GM23338 (cell line): Measurements from ENCODE around the gene KBTBD4. TPM values are rescaled to one million over a fixed set of nuclear protein-coding genes. Genes with fewer than 3 reads are reported as not detected.

ENCODE experiments used
- ATAC-seq: fragments of 200-7000 bp; cut with Tn5 transposase; 3 replicates; pipeline ENCODE4 v1.9.1; 2020
- DNase-seq: peaks from one replicate; pipeline ENCODE4 v3.0.0-alpha.2; 2015; ENCODE audit warnings: low spot score
- H2AFZ ChIP-seq: fragments of 200-600 bp; sonication (generic); 2 replicates; pipeline ENCODE4 v1.8.0; 2016; ENCODE audit warnings: antibody characterized with exemption, mild to moderate bottlenecking, moderate library complexity
- H3F3A ChIP-seq: fragments of 200-600 bp; sonication (generic); replicated peaks from 2 replicates; pipeline ENCODE4 v1.8.0; 2017; ENCODE audit warnings: antibody characterized with exemption, mixed run types, low read depth
- H3K27ac ChIP-seq: fragments of 200-600 bp; sonication (generic); 2 replicates; pipeline ENCODE4 v1.6.1; 2016; ENCODE audit warnings: low read depth
- H3K27me3 ChIP-seq: fragments of 200-600 bp; sonication (generic); 2 replicates; pipeline ENCODE4 v1.8.0; 2016; ENCODE audit warnings: mild to moderate bottlenecking, mixed run types, moderate library complexity; ENCODE audit not compliant: insufficient read depth
- H3K36me3 ChIP-seq: fragments of 200-600 bp; sonication (generic); 2 replicates; pipeline ENCODE4 v1.8.0; 2016; ENCODE audit warnings: mild to moderate bottlenecking; ENCODE audit not compliant: insufficient read depth
- H3K4me1 ChIP-seq: fragments of 200-600 bp; sonication (generic); 2 replicates; pipeline ENCODE4 v1.8.0; 2016; ENCODE audit warnings: mild to moderate bottlenecking, moderate library complexity; ENCODE audit not compliant: insufficient read depth
- H3K4me2 ChIP-seq: fragments of 200-600 bp; sonication (generic); 2 replicates; pipeline ENCODE4 v1.7.1; 2017; ENCODE audit warnings: mixed run types
- H3K4me3 ChIP-seq: fragments of 200-600 bp; sonication (generic); 2 replicates; pipeline ENCODE4 v1.6.1; 2016; ENCODE audit warnings: mixed run types
- H3K79me2 ChIP-seq: fragments of 200-600 bp; sonication (generic); replicated peaks from 2 replicates; pipeline ENCODE4 v1.8.0; 2017; ENCODE audit warnings: mild to moderate bottlenecking; ENCODE audit not compliant: insufficient read depth
- H3K9me2 ChIP-seq: fragments of 200-600 bp; sonication (generic); 2 replicates; pipeline ENCODE4 v1.8.0; 2017; ENCODE audit not compliant: insufficient read depth
- H4K20me1 ChIP-seq: fragments of 200-600 bp; sonication (generic); replicated peaks from 2 replicates; pipeline ENCODE4 v1.8.0; 2017; ENCODE audit warnings: mild to moderate bottlenecking; ENCODE audit not compliant: insufficient read depth
- H3K27ac Mint-ChIP-seq: 2 replicates; pipeline ENCODE4 v1.8.0; 2020; ENCODE audit warnings: inconsistent platforms, mild to moderate bottlenecking, moderate library complexity, mixed read lengths
- H3K27me3 Mint-ChIP-seq: 3 replicates; pipeline ENCODE4 v1.8.0; 2022; ENCODE audit warnings: low read depth, mild to moderate bottlenecking, moderate library complexity, mixed read lengths, inconsistent platforms; ENCODE audit not compliant: insufficient read depth, poor library complexity
- H3K36me3 Mint-ChIP-seq: 3 replicates; pipeline ENCODE4 v1.8.0; 2021; ENCODE audit warnings: low read depth, mild to moderate bottlenecking, inconsistent platforms, moderate library complexity, mixed read lengths
- H3K4me1 Mint-ChIP-seq: 3 replicates; pipeline ENCODE4 v1.8.0; 2020; ENCODE audit warnings: mild to moderate bottlenecking, inconsistent platforms, mixed read lengths
- H3K4me3 Mint-ChIP-seq: 3 replicates; pipeline ENCODE4 v1.8.0; 2021; ENCODE audit warnings: moderate library complexity, mild to moderate bottlenecking, inconsistent platforms, mixed read lengths
- H3K9me3 Mint-ChIP-seq: 3 replicates; pipeline ENCODE4 v1.8.0; 2020; ENCODE audit warnings: moderate library complexity, mild to moderate bottlenecking, inconsistent platforms, mixed read lengths
- CREB1 ChIP-seq: fragments of 250-450 bp; sonication (Bioruptor Pico); IDR thresholded peaks from 2 replicates; pipeline ENCODE4 v1.5.0; 2020; ENCODE audit warnings: low read depth, mild to moderate bottlenecking, moderate library complexity
- ETS1 ChIP-seq: IDR thresholded peaks from 2 replicates; pipeline ENCODE4 v1.6.1; 2016; ENCODE audit warnings: antibody characterized with exemption
- EZH2 ChIP-seq: fragments of 200-600 bp; sonication (generic); IDR thresholded peaks from one replicate; pipeline ENCODE4 v1.8.0; 2017; ENCODE audit warnings: antibody characterized with exemption, mild to moderate bottlenecking, low read depth; ENCODE audit not compliant: unreplicated experiment
- EZH2phosphoT487 ChIP-seq: fragments of 200-600 bp; sonication (generic); IDR thresholded peaks from one replicate; pipeline ENCODE4 v1.8.1; 2018; ENCODE audit warnings: antibody characterized with exemption; ENCODE audit not compliant: unreplicated experiment
- JUNB ChIP-seq: IDR thresholded peaks from one replicate; pipeline ENCODE4 v1.6.1; 2016; ENCODE audit warnings: antibody characterized with exemption; ENCODE audit not compliant: unreplicated experiment
- NANOG ChIP-seq: IDR thresholded peaks from 2 replicates; pipeline ENCODE4 v1.6.1; 2016; ENCODE audit warnings: antibody characterized with exemption, borderline replicate concordance
- POLR2AphosphoS5 ChIP-seq: IDR thresholded peaks from 2 replicates; pipeline ENCODE4 v1.6.1; 2016; ENCODE audit warnings: antibody characterized with exemption, low read depth
- REST ChIP-seq: IDR thresholded peaks from one replicate; pipeline ENCODE4 v1.6.1; 2018; ENCODE audit warnings: antibody characterized with exemption; ENCODE audit not compliant: unreplicated experiment
- STAT1 ChIP-seq: IDR thresholded peaks from one replicate; pipeline ENCODE4 v1.6.1; 2016; ENCODE audit warnings: antibody characterized with exemption; ENCODE audit not compliant: unreplicated experiment
- ZNF114 ChIP-seq: fragments of 250-450 bp; sonication (Bioruptor Pico); IDR thresholded peaks from 2 replicates; pipeline ENCODE4 v1.5.0; 2020; ENCODE audit warnings: mild to moderate bottlenecking, moderate library complexity
- ZNF331 ChIP-seq: fragments of 250-450 bp; sonication (Bioruptor Pico); IDR thresholded peaks from 2 replicates; pipeline ENCODE4 v1.5.0; 2020; ENCODE audit warnings: low read depth, mild to moderate bottlenecking, moderate library complexity
- polyA plus RNA-seq: library from polyadenylated mRNA; unstranded; fragments of >200 nt; fragmentation: Nextera tagmentation; extraction: Ambion mirVana; gene quantifications from 2 replicates; pipeline ENCODE4 v1.2.1, GENCODE V29; 2016
- total RNA-seq: library from RNA; depleted of rRNA; stranded (reverse); fragments of >200 nt; shearing (Covaris generic); gene quantifications from 2 replicates; pipeline ENCODE4 v1.2.3, GENCODE V29; 2014
- TF ChIP-seq, protein P1 (sequence below), 2 experiments: fragments of 200-600 bp in 1 of 2; sonication (generic) in 1 of 2; conservative IDR thresholded peaks; 2 replicates each; pipeline versions ENCODE4 v1.5.1 to v1.6.1; 2016 to 2017; ENCODE audit warnings: antibody characterized with exemption in 2 of 2, low read depth in 2 of 2, mild to moderate bottlenecking in 2 of 2, moderate library complexity in 1 of 2
- TF ChIP-seq, protein P2 (sequence below): fragments of 250-450 bp; sonication (Bioruptor Pico); IDR thresholded peaks from 2 replicates; pipeline ENCODE4 v1.5.0; 2020; ENCODE audit warnings: mild to moderate bottlenecking, moderate library complexity

Gene KBTBD4
- total and polyA plus RNA-seq, 2 experiments from 2014 or later: 5.8 to 16.6 TPM

DNA sequence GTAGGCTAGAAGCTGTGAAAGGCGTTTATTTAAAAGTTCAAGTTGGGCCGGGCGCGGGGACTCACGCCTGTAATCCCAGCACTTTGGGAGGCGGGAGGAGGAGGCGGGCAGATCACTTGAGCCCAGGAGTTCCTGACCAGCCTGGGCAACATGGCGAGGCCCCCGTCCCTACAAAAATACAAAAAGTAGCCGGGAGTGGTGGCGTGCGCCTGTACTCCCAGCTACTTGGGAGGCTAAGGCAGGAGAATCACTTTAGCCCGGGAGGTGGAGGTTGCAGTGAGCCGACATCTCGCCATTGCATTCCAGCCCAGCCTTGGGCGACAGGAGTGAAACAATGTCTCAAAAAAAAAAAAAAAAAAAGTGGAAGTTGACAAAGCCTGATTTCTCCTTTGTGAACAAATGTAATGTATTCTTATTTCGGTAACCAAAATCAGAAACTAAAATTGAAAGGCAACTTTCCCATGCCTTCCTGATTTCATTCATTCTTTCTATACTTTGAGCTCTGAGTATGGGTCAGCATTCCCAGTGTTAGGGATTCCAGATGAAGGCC, 12.5 kb downstream of the KBTBD4 start:
- Histone ChIP-seq H3K9me2 (no peaks in the 10 kb centered on the region), H3K27me3 (no peaks in the 10 kb centered on the region), H4K20me1 (peaks cover 4% of the 10 kb centered on the region; the same call in 1 of the 2 replicates), H3K4me1 (peaks cover 6% of the 10 kb centered on the region; the same call in 1 of the 2 replicates), H3K4me2 (peak overlapping the region; percentile 98), H3K36me3 (0 out of 2 replicates have a peak, but pooled peaks cover 3% of the 10 kb centered on the region), H3K79me2 (peaks cover 38% of the 10 kb centered on the region), H3K4me3 (peak overlapping the region; percentile 96), H3F3A (peaks cover 8% of the 10 kb centered on the region; the same call in 1 of the 2 replicates), H2AFZ (peak overlapping the region; percentile 90), H3K27ac (no peak overlapping the region)
- H3K4me3 Mint-ChIP-seq: peak overlapping the region; percentile 88
- H3K4me1 Mint-ChIP-seq: peaks cover 8% of the 10 kb centered on the region
- H3K27me3 Mint-ChIP-seq: peaks cover 8% of the 10 kb centered on the region
- peaks cover 2% of the 10 kb centered on the region; the same call in 1 of the 3 replicates for H3K9me3 Mint-ChIP-seq
- TF ChIP-seq ZNF114: no peak
- TF ChIP-seq, protein P1, sequence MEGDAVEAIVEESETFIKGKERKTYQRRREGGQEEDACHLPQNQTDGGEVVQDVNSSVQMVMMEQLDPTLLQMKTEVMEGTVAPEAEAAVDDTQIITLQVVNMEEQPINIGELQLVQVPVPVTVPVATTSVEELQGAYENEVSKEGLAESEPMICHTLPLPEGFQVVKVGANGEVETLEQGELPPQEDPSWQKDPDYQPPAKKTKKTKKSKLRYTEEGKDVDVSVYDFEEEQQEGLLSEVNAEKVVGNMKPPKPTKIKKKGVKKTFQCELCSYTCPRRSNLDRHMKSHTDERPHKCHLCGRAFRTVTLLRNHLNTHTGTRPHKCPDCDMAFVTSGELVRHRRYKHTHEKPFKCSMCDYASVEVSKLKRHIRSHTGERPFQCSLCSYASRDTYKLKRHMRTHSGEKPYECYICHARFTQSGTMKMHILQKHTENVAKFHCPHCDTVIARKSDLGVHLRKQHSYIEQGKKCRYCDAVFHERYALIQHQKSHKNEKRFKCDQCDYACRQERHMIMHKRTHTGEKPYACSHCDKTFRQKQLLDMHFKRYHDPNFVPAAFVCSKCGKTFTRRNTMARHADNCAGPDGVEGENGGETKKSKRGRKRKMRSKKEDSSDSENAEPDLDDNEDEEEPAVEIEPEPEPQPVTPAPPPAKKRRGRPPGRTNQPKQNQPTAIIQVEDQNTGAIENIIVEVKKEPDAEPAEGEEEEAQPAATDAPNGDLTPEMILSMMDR (conservative IDR thresholded peaks at IDR 0.05; ENCODE audit: low read depth in 2 of 2): no peak
- TF ChIP-seq CREB1 (CRISPR knock-in tag): no peak
- no peak for TF ChIP-seq EZH2
- TF ChIP-seq NANOG: no peak
- TF ChIP-seq JUNB: no peak
- TF ChIP-seq STAT1: no peak
- TF ChIP-seq POLR2AphosphoS5: no peak
- TF ChIP-seq REST: no peak
- TF ChIP-seq ZNF331 (CRISPR knock-in tag): no peak
- no peak for TF ChIP-seq ETS1
- TF ChIP-seq, protein P2, sequence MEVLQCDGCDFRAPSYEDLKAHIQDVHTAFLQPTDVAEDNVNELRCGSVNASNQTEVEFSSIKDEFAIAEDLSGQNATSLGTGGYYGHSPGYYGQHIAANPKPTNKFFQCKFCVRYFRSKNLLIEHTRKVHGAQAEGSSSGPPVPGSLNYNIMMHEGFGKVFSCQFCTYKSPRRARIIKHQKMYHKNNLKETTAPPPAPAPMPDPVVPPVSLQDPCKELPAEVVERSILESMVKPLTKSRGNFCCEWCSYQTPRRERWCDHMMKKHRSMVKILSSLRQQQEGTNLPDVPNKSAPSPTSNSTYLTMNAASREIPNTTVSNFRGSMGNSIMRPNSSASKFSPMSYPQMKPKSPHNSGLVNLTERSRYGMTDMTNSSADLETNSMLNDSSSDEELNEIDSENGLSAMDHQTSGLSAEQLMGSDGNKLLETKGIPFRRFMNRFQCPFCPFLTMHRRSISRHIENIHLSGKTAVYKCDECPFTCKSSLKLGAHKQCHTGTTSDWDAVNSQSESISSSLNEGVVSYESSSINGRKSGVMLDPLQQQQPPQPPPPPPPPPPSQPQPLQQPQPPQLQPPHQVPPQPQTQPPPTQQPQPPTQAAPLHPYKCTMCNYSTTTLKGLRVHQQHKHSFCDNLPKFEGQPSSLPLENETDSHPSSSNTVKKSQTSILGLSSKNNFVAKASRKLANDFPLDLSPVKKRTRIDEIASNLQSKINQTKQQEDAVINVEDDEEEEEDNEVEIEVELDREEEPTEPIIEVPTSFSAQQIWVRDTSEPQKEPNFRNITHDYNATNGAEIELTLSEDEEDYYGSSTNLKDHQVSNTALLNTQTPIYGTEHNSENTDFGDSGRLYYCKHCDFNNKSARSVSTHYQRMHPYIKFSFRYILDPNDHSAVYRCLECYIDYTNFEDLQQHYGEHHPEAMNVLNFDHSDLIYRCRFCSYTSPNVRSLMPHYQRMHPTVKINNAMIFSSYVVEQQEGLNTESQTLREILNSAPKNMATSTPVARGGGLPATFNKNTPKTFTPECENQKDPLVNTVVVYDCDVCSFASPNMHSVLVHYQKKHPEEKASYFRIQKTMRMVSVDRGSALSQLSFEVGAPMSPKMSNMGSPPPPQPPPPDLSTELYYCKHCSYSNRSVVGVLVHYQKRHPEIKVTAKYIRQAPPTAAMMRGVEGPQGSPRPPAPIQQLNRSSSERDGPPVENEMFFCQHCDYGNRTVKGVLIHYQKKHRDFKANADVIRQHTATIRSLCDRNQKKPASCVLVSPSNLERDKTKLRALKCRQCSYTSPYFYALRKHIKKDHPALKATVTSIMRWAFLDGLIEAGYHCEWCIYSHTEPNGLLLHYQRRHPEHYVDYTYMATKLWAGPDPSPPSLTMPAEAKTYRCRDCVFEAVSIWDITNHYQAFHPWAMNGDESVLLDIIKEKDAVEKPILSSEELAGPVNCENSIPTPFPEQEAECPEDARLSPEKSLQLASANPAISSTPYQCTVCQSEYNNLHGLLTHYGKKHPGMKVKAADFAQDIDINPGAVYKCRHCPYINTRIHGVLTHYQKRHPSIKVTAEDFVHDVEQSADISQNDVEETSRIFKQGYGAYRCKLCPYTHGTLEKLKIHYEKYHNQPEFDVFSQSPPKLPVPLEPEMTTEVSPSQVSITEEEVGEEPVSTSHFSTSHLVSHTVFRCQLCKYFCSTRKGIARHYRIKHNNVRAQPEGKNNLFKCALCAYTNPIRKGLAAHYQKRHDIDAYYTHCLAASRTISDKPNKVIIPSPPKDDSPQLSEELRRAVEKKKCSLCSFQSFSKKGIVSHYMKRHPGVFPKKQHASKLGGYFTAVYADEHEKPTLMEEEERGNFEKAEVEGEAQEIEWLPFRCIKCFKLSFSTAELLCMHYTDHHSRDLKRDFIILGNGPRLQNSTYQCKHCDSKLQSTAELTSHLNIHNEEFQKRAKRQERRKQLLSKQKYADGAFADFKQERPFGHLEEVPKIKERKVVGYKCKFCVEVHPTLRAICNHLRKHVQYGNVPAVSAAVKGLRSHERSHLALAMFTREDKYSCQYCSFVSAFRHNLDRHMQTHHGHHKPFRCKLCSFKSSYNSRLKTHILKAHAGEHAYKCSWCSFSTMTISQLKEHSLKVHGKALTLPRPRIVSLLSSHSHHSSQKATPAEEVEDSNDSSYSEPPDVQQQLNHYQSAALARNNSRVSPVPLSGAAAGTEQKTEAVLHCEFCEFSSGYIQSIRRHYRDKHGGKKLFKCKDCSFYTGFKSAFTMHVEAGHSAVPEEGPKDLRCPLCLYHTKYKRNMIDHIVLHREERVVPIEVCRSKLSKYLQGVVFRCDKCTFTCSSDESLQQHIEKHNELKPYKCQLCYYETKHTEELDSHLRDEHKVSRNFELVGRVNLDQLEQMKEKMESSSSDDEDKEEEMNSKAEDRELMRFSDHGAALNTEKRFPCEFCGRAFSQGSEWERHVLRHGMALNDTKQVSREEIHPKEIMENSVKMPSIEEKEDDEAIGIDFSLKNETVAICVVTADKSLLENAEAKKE: no peak
- TF ChIP-seq EZH2phosphoT487: no peak
- H3K36me3 Mint-ChIP-seq: peaks cover 20% of the 10 kb centered on the region
- peak; percentile 17; the same call in 2 of the 3 replicates for ATAC-seq
- no peak for DNase-seq
- no peak overlapping the region for H3K27ac Mint-ChIP-seq
